Eye (tissue), 1 donor: ENCODE data around the gene KTI12.
"Not testable (repeated sequence)": the region's sequence is repeated elsewhere in the genome, so short reads cannot be mapped to it uniquely, and the experiment has no call there.

Source experiments
- DNase-seq: peaks from one replicate; pipeline ENCODE4 v3.0.0-alpha.2; 2015

The KTI12 gene, protein sequence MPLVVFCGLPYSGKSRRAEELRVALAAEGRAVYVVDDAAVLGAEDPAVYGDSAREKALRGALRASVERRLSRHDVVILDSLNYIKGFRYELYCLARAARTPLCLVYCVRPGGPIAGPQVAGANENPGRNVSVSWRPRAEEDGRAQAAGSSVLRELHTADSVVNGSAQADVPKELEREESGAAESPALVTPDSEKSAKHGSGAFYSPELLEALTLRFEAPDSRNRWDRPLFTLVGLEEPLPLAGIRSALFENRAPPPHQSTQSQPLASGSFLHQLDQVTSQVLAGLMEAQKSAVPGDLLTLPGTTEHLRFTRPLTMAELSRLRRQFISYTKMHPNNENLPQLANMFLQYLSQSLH

DNA sequence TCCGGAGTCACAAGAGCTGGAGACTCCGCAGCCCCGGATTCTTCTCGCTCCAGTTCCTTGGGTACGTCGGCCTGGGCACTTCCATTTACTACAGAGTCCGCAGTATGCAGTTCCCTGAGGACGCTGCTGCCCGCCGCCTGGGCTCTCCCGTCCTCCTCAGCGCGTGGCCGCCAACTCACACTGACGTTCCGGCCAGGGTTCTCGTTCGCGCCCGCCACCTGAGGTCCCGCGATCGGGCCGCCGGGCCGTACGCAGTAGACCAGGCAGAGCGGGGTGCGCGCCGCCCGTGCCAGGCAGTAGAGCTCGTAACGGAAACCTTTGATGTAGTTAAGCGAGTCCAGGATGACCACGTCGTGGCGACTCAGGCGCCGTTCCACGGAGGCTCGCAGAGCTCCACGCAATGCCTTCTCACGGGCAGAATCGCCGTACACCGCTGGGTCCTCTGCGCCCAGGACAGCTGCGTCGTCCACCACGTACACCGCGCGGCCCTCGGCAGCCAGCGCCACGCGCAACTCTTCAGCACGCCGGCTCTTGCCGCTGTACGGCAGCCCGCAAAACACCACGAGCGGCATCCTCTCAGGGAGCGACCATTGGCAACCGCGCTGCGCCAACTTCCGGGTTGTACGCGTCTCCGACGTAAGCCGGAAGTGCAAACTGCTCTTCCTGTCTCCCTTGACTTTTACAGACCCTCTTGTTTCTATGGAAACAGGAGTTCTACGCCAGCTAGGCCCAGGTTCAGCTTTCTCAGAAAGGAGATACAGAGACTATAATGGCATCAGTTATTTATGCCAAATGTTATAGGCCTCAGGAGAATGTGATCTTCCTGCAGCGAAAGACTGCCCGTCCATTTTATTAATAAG lies at the start of gene KTI12:
Gene KTI12 (minus strand): TSS at position 621 of the 860 bp plus-strand sequence. CDS start 49 bp downstream, at position 572.
- peak; percentile 96 for DNase-seq

DNA sequence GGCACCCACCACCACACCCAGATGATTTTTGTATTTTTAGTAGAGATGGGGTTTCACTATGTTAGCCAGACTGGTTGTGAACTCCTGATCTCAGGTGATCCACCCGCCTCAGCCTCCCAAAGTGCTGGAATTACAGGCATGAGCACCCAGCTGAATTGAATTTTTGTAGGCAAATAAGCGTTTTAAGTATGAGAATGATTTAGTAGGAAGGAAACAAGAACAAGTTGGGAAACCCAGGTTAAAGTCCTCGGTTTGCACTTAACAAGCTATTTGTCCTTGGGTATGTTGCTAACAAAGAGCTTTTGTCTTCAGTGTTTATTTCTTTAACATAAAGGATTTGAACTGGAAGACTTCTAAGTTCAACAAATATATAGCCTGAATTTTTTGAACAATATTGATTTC lies 46.4 kb upstream of the KTI12 start:
- DNase-seq: no peak

DNA sequence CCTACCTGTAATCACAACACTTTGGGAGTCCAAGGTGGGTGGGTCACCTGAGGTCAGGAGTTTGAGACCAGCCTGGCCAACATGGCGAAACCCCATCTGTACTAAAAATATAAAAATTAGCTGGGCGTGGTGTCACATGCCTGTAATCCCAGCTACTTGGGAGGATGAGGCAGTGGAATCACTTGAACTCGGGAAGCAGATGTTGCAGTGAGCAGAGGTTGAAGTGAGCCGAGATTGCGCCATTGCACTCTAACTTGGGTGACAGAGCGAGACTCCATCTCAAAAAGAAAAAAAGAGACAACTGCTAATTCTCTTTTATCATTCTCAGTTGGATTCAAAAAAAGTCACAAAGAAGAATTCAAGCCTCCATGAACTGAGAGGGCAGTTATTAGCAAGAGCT lies 43.7 kb upstream of the KTI12 start:
- DNase-seq: not testable (repeated sequence)

DNA sequence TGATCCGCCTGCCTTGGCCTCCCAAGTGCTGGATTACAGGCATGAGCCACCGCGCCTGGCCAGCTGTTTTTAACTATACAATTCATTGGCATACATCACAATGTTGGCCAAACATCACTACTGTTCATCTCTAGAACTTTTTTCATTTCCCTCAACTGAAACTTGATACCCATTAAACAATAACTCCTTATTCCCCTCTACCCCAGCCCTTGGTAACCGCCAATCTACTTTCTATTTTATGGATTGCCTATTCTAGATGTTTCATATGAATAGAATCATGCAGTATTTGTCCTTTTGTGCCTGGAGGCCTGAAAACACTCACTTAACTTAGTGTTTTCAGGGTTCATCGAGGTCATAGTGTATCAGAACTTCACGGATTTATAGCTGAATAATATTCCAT lies 38.7 kb upstream of the KTI12 start:
- DNase-seq: no peak

DNA sequence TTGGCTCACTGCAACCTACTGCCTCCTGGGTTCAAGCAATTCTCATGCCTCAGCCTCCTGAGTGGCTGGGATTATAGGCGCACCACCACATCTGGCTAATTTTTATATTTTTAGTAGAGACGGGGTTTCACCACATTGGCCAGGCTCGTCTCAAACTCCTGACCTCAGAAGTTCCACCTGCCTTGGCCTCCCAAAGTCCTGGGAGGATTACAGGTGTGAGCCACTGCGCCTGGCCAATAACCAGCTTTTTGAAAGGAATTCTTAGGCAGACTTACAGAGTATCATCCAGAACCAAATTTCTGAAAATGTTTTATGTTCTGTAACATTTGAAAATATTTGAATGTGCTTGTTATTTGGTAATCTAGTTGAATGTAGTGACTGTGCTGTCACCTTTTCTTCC lies 37.1 kb upstream of the KTI12 start:
- no peak for DNase-seq

DNA sequence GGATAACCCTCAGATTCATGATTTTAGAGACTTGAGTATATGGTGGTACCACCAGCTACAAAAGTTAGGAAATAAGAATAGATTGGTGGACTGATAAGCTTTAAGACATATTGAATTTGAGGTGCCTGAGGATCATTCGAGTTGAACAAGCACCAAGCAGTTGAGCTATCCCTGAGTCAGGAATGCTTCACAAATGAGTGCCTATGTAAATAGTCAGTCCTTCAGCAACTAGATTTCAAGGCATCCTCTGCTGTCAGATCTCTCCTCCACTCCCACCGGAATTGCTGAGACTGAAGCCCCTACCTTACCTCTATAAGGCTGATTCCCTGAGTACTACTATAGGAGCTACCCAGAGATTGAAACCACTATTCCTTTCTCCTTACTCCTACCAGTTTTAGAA lies 29.6 kb upstream of the KTI12 start:
- DNase-seq: no peak

DNA sequence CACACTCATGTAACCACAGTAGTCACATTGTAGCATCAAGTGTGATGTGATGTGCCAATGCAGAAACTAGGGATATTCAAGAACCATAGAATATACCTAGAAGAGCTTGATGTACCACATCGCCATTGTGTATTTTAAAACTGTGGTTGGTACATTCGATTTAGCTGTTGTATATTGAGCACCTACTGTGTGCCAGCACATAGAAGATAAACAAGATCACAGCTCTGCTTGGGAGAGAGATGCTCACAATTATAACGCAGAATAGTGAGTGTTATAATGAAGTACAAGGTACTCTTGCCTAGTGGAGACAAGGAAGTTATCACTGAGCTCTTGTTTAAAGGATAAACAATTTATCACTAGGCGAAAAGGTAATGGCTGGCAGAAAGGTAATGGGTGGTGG lies 27.2 kb upstream of the KTI12 start:
- no peak for DNase-seq

DNA sequence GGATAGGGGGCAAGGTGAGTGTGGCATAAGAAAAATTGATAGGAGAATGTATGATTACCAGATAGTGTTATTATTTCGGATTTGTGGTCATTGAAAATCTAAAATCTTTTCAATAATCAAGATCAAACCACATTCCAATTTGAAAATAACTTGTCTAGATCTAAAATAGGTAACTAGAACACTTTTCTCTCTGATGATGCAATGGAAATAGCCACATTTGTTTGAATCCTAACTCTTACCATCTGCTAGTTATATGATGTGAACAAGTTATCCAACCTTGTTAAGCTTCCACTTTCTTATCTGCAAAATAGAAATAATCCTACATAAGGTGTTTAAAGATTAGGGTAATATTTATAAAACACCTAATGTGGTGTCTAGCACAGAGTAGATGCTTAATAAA lies 26.3 kb upstream of the KTI12 start:
- DNase-seq: no peak

DNA sequence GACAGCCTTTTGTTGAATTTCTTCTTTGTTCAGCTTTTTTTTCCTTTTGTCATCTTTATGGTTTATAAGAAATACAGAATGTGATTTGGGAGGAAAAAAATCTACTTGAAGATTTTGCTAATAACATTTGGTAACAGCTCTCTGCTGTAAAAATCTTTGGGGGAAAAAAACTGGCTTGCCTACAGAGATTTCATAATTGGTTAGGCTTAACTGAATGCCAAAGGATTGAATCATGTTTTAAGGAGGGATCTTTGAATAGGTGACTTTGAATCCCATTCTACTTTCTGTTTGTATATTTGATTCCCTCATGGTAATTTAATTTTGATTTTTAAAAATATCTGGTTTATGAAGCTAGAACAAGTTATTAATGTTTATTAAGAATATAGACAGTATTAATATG lies 25.7 kb upstream of the KTI12 start:
- no peak for DNase-seq

DNA sequence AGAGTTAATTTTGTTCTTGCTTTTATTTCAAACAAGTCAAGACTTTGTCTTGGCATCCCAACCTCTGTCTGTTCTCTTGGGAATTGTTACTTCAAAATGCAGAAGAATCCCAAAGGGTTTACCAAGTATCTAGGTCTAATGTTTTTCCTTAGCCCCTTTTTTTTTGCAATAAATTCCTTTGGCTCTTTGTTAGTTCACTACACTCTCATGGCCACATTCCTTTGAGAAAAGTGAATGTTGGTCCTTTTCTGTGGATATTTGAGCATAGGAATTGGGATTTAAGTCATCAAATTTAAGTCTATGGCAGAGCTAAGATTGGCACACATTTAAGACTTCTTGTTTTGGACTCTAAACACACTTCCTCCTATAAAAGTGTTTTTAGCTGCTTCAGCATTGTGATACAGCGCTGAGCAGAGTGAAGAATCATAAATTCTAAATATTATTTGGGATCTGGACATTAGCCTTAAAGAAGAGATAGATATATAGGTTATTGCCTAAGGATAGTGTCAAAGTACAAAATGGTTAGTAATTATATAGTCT lies 24.3 kb upstream of the KTI12 start:
- peak; percentile 8 for DNase-seq

DNA sequence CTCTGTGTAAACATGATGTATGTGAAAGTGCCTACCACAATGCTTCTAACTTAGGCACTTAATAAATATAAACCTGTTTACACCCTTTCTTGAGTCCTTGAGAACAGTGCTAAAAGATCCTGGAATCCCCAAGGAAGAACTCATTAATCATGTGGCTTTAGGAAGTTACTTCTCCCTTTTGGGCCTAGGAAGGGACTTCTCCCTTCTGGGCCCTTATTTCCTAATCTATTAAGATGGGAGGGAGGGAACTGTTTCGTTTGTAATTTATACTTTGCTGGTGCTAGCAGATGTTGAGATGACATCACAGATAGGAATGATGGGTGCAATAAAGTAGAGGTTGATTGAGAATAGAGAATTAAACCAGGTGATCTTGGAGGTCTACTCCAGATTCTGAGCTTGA lies 23.6 kb upstream of the KTI12 start:
- peak; percentile 22 for DNase-seq

DNA sequence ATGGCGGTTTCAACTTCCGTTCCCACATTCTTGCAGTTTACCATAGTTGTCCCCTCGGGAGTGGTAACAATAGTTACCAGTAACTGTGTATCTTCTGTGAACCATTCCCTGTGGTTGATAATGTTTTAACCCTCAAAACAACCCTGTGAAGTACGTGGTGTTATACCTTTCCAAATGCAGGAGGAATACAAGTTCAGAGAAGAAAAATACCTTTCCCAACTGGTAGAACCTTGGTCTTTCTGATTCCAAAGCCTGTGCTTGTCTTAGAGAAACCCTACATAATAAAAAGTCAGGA lies 23.3 kb upstream of the KTI12 start:
- no peak for DNase-seq

DNA sequence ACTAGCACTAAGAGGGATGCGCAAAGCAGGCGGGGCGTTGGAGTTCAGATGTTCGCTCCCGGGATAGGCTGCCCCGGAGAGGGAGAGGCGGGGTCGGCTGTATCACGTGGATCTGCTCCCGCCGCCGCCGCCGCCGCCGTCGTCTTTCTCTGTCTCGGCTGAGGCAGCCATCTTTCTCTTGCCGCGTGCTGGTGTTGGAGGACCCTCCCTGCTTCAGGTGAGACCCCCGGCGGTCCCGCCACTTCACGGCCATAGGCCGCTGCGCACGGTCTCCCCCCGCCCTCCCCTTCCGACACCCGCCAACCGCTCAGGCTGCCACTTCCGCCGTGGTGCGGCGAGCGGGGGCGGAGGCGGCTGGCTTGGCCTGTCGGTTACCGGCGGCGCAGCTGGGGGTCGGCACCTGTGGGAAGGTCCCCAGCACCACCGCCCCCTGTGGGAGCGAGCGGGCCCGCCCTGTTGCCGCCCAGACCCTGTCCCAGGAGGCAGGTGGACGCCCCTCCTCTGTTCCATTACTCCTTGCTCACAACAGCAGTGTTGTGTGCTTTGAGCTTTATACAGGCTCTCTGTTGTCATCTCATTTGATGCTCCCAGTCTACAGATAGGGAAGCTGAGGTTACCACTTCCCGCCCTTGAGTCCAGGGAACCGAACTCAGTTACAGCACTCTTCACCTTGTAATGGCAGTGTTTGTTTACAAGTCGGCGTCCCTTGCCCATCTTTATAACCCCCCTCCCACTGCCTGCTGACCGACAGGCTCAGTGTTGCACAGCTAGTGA lies 22.7 kb upstream of the KTI12 start, which contains the start of gene BTF3L4:
Gene BTF3L4 (plus strand): TSS at position 133 of the 774 bp plus-strand sequence. CDS start 3,553 bp downstream, outside the sequence.
- peak; percentile 97 for DNase-seq

DNA sequence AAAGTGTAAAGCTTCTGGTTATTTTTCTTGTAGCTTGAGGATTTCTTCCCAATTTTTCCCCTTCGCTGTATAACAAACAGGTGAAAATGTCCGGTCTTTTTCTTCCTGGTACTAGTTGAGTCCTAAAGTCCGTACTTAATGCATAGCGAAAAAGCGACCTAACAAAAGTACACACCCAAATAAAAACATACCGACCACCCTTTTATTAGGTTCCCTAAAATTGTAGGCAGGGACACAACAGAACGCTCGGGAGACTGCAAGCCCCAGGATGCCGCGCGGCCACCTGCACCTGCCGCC lies 22.2 kb upstream of the KTI12 start:
- DNase-seq: no peak

DNA sequence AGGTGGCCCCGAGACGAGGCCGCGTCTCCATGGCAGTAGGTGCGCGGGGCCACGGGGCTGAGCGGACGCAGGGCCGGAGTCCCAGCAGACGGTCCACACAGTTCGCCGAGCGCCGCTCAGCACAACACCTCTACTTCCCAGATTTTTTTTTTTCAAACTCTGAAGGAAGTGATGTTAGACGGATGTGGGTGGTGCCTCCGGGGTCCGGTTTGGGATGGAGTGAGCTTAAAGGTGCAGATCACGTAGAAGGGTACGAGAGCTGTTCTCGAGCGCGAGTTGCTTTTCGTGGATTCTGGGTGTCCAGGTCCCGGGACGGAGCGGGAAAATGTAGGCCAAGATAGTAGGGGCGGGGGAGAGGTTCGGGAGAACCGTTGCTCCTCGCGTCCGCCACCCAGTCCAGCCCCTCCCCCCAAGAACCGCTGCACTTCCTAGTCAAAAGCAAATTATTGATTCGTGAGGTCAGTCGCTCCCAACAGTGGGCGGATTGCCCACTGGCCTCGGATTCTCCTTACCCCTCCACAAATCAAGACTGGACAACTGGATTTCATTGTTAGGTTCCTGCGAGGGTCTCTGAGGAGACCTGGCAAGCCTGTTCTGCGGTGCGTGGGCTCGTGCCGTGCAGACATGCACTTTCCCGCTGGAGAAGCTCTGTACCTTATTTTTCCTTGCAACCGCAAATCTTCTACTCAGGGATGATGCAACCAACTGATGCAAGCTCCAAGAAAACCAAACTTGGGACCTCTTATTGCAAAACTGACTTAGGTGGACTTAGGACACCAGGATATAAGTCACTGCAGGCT lies 21.7 kb upstream of the KTI12 start, which contains the start of gene TXNDC12:
Gene TXNDC12 (minus strand): TSS at position 126 of the 800 bp plus-strand sequence. CDS start 95 bp downstream, at position 31.
- peak; percentile 95 for DNase-seq

DNA sequence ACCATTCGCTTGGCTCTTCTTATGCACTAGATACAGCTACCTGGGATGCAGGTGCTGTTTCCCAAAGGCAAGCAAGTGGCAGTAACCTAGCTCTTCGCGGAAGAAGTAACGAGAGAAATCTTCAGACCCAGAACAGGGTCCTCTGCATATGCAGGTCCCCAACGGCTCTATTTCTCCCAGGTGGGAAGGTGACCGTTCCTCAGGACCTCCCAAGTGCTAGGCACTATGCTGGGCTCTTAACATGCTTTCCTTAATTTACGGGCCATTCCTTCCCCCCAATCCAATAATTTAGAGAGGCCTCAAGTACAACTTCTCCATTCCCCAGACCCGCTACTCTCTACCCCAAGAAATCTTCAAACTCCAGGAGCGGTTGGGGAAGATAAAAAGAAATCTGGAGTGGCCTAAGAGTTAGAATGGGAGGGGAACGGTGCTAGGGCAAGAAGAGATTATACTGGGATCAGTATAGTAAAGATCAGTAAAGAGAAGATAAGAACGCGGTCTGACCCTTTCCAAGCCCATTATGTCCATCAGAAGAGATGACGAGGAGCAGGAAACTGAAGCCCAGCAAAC lies 21.0 kb upstream of the KTI12 start:
- DNase-seq: no peak

DNA sequence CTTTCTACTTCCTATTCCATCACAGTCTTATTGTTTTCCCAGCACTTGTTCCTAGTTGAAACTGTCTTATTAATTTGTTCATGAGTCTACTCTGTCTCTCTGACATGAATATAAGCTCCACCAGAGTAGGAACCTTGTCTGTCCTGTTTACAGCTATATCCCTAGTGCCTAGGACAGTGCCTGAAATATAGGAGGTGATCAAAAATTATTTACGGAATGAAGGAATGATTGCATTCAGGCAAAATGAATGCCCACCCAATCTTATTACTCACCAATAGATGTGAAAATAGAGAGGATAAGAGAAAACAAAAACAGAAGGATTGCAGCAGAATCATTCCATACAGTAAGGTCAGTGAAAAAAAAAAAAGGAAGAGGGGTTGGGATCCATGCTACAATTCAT lies 20.3 kb upstream of the KTI12 start:
- DNase-seq: no peak

DNA sequence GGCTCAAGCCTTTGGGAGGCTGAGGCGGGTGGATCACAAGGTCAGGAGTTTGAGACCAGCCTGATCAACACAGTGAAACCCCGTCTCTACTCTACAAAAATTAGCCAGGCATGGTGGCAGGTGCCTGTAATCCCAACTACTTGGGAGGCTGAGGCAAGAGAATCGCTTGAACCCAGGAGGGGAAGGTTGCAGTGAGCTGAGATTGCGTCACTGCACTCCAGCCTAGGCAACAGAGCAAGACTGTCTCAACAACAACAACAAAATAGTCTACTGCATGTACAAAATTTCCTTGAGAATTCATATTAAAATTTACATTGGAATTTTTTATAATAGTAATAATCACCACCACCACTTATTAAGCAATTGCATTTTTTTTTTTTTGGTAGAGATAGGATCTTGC lies 15.7 kb upstream of the KTI12 start:
- DNase-seq: not testable (repeated sequence)

DNA sequence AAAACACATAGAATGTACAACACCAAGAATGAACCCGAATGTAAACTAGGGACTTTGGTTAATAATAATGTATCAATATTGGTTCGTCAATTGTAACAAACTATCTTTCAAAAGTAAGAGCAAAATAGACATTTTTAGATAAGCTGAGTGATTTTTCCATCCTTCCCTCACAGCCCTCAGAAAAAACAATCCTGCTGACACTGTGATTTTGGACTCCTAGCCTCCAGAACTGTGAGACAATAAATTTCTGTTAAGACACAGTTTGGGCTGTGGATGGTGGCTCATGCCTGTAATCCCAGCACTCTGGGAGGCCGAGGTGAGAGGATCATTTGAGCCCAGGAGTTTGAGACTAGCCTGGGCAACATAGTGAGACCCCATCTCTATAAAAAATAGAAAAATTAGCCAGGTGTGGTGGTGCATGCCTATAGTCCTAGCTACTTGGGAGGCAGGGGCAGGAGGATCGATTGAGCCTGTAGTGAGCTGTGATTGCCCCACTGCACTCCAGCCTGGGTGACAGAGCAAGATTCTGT lies 12.1 kb upstream of the KTI12 start:
- DNase-seq: not testable (repeated sequence)

DNA sequence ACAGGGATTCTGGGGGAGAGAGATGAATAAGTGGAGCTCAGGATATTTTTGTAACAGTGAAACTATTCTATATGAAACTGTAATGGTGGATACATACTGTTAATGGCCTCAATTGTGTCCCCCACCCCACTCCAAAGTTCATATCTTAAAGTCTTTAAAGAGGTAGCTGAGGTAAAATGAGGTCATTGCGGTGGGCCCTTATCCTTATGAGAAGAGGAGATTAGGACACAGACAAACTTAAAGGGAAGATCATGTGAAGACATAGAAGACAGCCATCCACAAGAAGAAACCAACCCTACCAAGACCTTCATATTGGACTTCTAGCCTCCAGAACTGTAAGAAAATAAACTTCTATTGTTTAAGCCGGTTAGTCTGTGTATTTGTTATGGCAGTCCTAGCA lies 11.6 kb upstream of the KTI12 start:
- no peak for DNase-seq

DNA sequence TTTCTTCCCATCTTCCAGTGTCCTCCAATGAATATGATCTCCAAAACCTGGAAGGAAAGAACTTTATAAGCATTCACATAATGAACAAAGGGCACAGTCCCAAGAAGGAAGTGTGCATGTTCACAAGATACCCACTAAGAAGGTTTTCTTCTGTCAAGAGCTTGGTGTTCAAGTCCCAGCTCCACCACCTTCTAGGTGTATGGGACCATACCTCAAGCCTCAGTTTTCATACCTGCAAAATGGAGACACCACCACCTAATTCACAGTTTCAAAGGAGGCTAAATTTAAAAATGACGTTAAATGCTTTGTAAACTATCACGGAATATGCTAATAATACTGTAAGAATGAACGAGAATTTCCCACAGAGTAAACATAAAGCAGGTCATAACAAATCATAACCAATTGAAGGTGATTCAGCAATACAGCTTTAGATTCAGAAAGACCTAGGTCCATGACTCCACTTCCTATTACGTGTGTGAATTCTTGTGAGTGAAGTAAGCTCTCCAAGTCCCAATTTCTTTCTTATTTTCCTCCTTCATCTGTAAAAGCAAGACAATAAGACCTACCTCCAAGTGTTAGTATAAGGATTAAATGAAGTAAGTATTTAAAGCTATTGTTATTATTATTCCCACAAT lies 8.1 kb upstream of the KTI12 start:
- no peak for DNase-seq
